Raji (cell line): ENCODE measurements around the gene OR51I2.

Source experiments
- POLR2A ChIP-seq: IDR thresholded peaks from 2 replicates; pipeline ENCODE4 v1.6.1; 2011; ENCODE audit warnings: low read depth, low read length, control low read depth; ENCODE audit not compliant: insufficient read depth

The OR51I2 gene

DNA sequence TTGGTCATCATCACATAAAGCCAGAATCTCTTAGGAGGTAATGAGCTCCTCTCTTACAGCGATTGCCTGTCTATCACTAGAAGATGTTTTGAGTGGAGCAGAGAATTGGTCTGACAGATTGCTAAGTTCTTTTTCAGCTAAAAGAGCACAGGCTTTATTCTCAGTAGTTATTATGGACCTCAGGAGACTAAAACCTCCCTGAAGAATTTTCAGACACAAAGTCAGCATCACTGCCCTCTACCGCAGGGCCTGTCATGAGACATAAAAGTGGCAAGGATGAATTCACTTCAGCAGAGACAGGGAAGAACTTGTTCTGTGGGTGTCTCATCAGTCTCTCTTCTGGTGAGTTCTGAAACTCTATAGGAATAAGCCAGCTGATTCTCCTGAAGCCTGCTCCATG, at the start of gene OR51I2:
OR51I2 (plus strand) TSS at position 301 of the 400 bp plus-strand sequence. CDS start 4,166 bp downstream, outside the sequence.
- no peak for TF ChIP-seq POLR2A

- no peak for TF ChIP-seq POLR2A
Observed at GRCh38 chr11:5405173-5405572, 44.0 kb upstream of the OR51I2 start.

GRCh38 chr11:5420993-5421392, 28.1 kb upstream of the OR51I2 start:
- no peak for TF ChIP-seq POLR2A

DNA sequence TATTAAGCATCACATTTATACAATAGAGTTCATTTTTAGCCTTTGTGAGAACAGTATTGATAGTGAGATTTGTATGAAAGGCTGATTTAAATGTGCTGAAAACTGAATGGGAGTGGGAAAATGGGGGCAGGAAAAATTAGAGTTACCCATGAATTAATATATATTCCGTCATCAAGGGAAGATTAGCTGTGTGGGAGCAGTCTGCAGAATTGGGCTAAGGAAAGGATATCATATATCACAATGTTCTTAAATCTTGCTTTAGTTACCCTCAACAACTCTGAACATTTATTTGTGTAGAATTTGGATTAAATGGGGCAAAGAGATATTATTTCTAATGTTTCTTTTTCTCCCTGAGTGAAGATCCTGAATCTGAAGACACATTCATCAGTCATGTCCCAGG, 27.3 kb upstream of the OR51I2 start, which contains the start of gene OR51Q1:
OR51Q1 (plus strand) TSS at position 301 of the 400 bp plus-strand sequence; CDS start at position 391, 90 bp downstream.
- no peak for TF ChIP-seq POLR2A

GRCh38 chr11:5423131-5423530, 26.0 kb upstream of the OR51I2 start:
- no peak for TF ChIP-seq POLR2A

GRCh38 chr11:5441414-5441813, 7.7 kb upstream of the OR51I2 start, which contains the start of gene OR51I1:
OR51I1 (minus strand) TSS chr11:5441514; CDS start chr11:5441514, 0 bp downstream.
- TF ChIP-seq POLR2A = no peak

GRCh38 chr11:5443835-5444393, 5.2 kb upstream of the OR51I2 start:
- no peak for TF ChIP-seq POLR2A

- TF ChIP-seq POLR2A = no peak
Observed at GRCh38 chr11:5449432-5449831, 309 bp downstream of the OR51I2 start.

DNA sequence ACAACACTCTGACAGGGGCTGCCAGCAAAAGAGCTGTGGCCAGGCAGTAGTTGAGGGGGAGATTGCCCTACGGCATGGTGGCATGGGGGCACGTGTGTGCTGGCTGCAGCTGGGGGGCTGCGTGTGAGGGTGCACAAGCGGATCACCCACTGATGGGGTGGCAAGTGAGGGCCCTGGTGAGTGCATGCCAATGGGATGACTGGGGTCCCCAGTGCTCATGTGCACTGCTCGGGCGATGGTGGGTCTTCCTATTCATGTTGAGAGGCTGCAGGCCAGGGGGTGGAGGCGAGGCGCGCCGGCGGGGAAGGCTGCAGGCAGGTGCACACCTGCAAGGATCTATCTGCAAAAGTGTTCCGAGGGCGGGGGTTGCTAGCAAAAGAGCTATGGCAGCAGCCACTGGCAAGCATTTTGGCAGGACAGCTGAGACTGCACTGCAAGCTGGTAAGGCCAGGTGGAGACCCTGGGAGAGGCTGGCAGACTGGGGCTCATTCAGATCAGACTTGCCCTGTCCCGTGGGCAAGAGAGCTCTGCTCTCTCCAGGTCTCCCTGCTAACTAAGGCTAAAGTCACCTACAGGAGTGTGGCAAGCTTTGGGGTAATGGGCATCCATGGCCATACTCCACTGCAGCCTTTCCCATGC, 12.0 kb downstream of the OR51I2 start:
- TF ChIP-seq POLR2A = no peak

DNA sequence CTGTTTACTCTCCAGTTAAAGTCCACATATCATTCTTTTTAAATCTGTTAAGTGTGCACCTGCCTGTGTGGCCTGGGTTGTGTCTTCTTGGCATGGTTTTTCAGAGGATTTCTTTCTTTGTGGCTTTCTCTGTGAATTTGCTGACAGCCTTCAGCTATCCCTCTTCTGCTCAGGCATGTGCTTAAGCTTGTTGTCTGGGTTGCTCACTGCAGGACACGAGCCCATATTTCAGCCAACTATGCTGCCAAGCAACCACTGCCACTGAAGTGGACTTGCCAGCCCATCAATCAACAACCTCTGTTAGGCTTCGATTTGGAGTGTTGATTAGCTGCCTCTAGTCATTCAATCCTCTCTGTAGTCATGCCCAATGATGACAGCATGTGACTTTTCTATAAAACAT, 18.4 kb downstream of the OR51I2 start:
- no peak for TF ChIP-seq POLR2A

DNA sequence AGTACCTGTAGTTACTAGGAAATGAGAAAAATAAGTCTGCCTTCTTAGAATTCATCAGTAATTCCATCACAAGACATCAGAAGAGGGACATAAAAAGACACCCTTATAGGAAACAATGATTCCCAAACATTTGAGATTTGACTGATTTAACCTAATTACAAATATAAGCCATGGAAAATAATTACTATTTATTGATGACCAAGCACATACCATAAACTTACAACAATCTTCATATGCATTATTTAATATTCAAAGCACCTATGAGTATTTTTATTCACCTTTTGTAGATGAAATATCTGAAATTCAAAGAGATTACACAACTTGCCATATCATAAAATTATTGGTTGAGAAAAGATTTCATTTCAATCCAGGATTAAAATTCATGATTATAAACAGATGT, 24.8 kb downstream of the OR51I2 start:
- no peak for TF ChIP-seq POLR2A

DNA sequence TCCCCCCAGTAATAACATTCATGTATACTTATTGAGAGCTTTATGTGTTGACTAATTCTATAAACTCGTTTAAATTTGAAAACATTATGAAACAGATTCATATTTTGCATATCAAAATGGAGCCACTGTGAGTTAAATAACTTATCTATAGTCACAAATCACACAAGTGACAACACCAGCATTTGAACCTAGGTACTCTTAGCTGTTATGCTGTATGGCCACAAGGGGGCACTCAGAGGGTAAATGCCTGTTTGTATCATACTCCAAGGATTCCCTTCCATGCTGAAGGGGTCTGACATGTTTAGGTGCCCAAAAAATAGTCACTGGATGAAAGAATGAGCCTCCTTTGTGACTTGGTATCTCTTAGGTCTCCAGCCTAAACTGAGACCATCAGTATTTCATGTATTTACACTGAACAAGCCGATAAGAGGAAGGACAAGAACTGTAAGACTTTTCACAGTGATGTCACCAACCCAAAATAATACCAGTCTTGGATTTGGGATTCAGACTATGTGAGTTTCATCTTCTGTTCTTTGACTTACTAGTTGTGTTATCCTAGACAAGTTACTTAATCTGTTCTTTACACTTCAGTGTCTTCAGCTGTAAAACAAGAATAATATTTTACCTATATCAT, 27.2 kb downstream of the OR51I2 start:
- TF ChIP-seq POLR2A = no peak

DNA sequence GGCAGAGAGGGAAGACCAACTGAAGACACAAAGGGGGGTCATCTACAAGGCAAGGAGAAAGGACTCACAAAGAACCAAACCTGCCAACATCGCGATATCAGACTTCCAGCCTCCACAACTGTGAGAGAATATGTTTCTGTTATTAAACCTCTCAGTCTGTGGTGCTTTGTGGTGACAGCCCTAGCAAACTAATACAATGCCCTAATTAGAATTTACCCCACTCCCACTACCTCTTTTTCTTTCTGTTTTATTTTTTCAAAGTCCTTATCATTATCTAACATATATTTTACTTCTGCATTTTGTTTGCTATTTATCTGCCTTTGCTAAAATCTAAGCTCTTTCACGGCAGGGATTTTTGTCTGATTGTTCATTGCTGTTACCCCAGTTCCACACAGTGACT, 36.9 kb downstream of the OR51I2 start:
- TF ChIP-seq POLR2A = no peak

GRCh38 chr11:5486421-5486820, 37.3 kb downstream of the OR51I2 start:
- TF ChIP-seq POLR2A = no peak

DNA sequence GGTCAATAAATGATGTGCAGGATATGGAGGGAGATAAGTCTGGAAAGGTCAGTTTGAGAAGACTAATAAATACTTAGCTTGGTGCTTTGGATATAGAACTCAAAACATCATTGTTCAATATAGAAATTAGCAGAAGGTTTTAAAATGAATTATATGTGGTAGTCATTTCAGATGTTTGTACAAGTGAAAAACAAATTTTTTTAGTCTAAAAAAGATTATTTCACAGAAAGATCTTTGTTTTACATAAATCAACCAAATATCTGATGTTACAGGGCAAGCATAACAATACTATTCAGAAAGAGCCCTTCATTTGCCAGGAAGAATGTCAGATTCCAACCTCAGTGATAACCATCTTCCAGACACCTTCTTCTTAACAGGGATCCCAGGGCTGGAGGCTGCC, 39.3 kb downstream of the OR51I2 start, which contains the start of gene OR52D1:
OR52D1 (plus strand) TSS at position 301 of the 400 bp plus-strand sequence; CDS start at position 323, 22 bp downstream.
- TF ChIP-seq POLR2A = no peak

DNA sequence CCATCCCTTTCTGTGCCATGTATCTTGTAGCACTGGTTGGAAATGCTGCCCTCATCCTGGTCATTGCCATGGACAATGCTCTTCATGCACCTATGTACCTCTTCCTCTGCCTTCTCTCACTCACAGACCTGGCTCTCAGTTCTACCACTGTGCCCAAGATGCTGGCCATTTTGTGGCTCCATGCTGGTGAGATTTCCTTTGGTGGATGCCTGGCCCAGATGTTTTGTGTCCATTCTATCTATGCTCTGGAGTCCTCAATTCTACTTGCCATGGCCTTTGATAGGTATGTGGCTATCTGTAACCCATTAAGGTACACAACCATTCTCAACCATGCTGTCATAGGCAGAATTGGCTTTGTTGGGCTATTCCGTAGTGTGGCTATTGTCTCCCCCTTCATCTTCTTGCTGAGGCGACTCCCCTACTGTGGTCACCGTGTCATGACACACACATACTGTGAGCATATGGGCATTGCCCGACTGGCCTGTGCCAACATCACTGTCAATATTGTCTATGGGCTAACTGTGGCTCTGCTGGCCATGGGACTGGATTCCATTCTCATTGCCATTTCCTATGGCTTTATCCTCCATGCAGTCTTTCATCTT, 39.8 kb downstream of the OR51I2 start:
- TF ChIP-seq POLR2A = no peak
